H1 (cell line): ENCODE measurements around the gene NETO1. TPM values are rescaled to one million over a fixed set of nuclear protein-coding genes. Genes with fewer than 3 reads are reported as not detected.

Source experiments
- CTCF ChIA-PET: fragments of 300-600 bp; sonication (Branson Sonifier 250); formaldehyde crosslinking; loops from one replicate; lab custom pipeline; 2021; ENCODE audit not compliant: partially characterized antibody; lab: Charles Lee
- POLR2A ChIA-PET: fragments of 300-600 bp; sonication (Branson Sonifier 250); formaldehyde crosslinking; loops from one replicate; lab custom pipeline; 2021; ENCODE audit warnings: inconsistent platforms; ENCODE audit not compliant: partially characterized antibody; lab: Charles Lee
- DNase-seq, 2 experiments: peaks; one replicate each; pipeline versions ENCODE4 v3.0.0 to v3.0.0-alpha.2; 2010 to 2022; ENCODE audit warnings: low spot score in 2 of 2, low read depth in 1 of 2, mixed read lengths in 1 of 2
- FAIRE-seq: peaks from 2 replicates; lab custom pipeline; 2011; peaks lifted over from hg19 to GRCh38; lab: Jason Lieb, UNC
- H2AFZ ChIP-seq: 2 replicates; pipeline ENCODE4 v1.8.1; 2012; ENCODE audit warnings: low read length, inconsistent platforms
- H2AK5ac ChIP-seq: 2 replicates; pipeline ENCODE4 v1.6.1; 2013; ENCODE audit warnings: low read depth, low read length
- H2BK120ac ChIP-seq: replicated peaks from 2 replicates; pipeline ENCODE3; 2013; ENCODE audit warnings: low read depth, low read length, inconsistent platforms
- H2BK12ac ChIP-seq: 2 replicates; pipeline ENCODE4 v1.6.1; 2013; ENCODE audit warnings: low read depth, low read length
- H2BK15ac ChIP-seq: 2 replicates; pipeline ENCODE4 v1.6.1; 2013; ENCODE audit warnings: low read length
- H2BK20ac ChIP-seq: 2 replicates; pipeline ENCODE4 v1.6.1; 2013; ENCODE audit warnings: low read length
- H2BK5ac ChIP-seq: 2 replicates; pipeline ENCODE4 v1.6.1; 2013; ENCODE audit warnings: low read depth, low read length
- H3K14ac ChIP-seq: 2 replicates; pipeline ENCODE4 v1.6.1; 2013; ENCODE audit warnings: inconsistent platforms; ENCODE audit not compliant: insufficient read length
- H3K18ac ChIP-seq: 2 replicates; pipeline ENCODE4 v1.6.1; 2013; ENCODE audit warnings: low read length; ENCODE audit errors: extremely low read depth
- H3K23ac ChIP-seq: 2 replicates; pipeline ENCODE4 v1.6.1; 2013; ENCODE audit warnings: inconsistent platforms; ENCODE audit not compliant: insufficient read length
- H3K23me2 ChIP-seq: 2 replicates; pipeline ENCODE4 v1.6.1; 2013; ENCODE audit warnings: low read depth, low read length
- H3K27ac ChIP-seq: 2 replicates; pipeline ENCODE4 v1.6.1; 2011; ENCODE audit warnings: low read depth, low read length, inconsistent platforms
- H3K27me3 ChIP-seq, 4 experiments: replicated peaks in 1 of 4; 1 replicate in 1 of 4; 2 replicates in 3 of 4; pipeline versions ENCODE4 v1.6.1 to v1.8.1; 2011 to 2013; ENCODE audit warnings: low read length in 3 of 4, mild to moderate bottlenecking in 3 of 4, inconsistent platforms in 2 of 4, mixed read lengths in 2 of 4, moderate library complexity in 1 of 4; ENCODE audit not compliant: control insufficient read depth in 3 of 4, insufficient read depth in 3 of 4; ENCODE audit errors: extremely low read depth in 1 of 4
- H3K36me3 ChIP-seq, 4 experiments: 2 replicates each; pipeline versions ENCODE4 v1.6.1 to v1.8.1; 2011 to 2013; ENCODE audit warnings: mild to moderate bottlenecking in 4 of 4, low read length in 3 of 4, moderate library complexity in 2 of 4, control low read depth in 1 of 4, inconsistent platforms in 1 of 4; ENCODE audit not compliant: insufficient read depth in 4 of 4, control insufficient read depth in 2 of 4
- H3K4ac ChIP-seq: replicated peaks from 2 replicates; pipeline ENCODE3; 2013; ENCODE audit warnings: low read length, low read depth, mixed read lengths, inconsistent platforms; ENCODE audit not compliant: insufficient read length
- H3K4me1 ChIP-seq, 4 experiments: replicated peaks in 1 of 4; 1 replicate in 1 of 4; 2 replicates in 3 of 4; pipeline versions ENCODE4 v1.6.1 to v1.8.1; 2011 to 2013; ENCODE audit warnings: low read length in 3 of 4, inconsistent platforms in 2 of 4, mixed read lengths in 1 of 4; ENCODE audit not compliant: insufficient read depth in 4 of 4, control insufficient read depth in 3 of 4
- H3K4me2 ChIP-seq, 2 experiments: 2 replicates each; pipeline versions ENCODE4 v1.6.1 to v1.8.1; 2011 to 2013; ENCODE audit warnings: low read depth in 2 of 2, low read length in 2 of 2, control low read depth in 1 of 2, inconsistent platforms in 1 of 2, mild to moderate bottlenecking in 1 of 2; ENCODE audit not compliant: insufficient read depth in 1 of 2
- H3K4me3 ChIP-seq, 4 experiments: fragments of 200-600, 300-600 bp in 1 of 4; sonication (generic), shearing (Covaris generic), sonication (Bioruptor Twin) in 1 of 4; 2 replicates each; pipeline versions ENCODE4 v1.5.1 to v1.8.1; 2011 to 2016; ENCODE audit warnings: low read length in 4 of 4, low read depth in 3 of 4, control low read depth in 2 of 4, inconsistent platforms in 2 of 4, mild to moderate bottlenecking in 2 of 4, mixed read lengths in 1 of 4, moderate library complexity in 1 of 4; ENCODE audit not compliant: insufficient read depth in 2 of 4; ENCODE audit errors: extremely low read depth in 1 of 4
- H3K56ac ChIP-seq: replicated peaks from 2 replicates; pipeline ENCODE3; 2013; ENCODE audit warnings: low read depth, mild to moderate bottlenecking, mixed read lengths, low read length, inconsistent platforms; ENCODE audit not compliant: insufficient read length
- H3K79me1 ChIP-seq: 2 replicates; pipeline ENCODE4 v1.6.1; 2013; ENCODE audit warnings: low read depth, low read length, control low read depth
- H3K79me2 ChIP-seq, 2 experiments: 2 replicates each; pipeline versions ENCODE4 v1.6.1 to v1.8.1; 2012 to 2013; ENCODE audit warnings: low read length in 2 of 2, mild to moderate bottlenecking in 2 of 2, inconsistent platforms in 1 of 2; ENCODE audit not compliant: insufficient read depth in 2 of 2, control insufficient read depth in 1 of 2
- H3K9ac ChIP-seq, 4 experiments: replicated peaks in 1 of 4; 1 replicate in 1 of 4; 2 replicates in 3 of 4; pipeline versions ENCODE4 v1.6.1 to v1.8.1; 2011 to 2013; ENCODE audit warnings: low read depth in 3 of 4, low read length in 3 of 4, control low read depth in 2 of 4, mild to moderate bottlenecking in 2 of 4, moderate library complexity in 2 of 4, inconsistent platforms in 1 of 4; ENCODE audit errors: extremely low read depth in 1 of 4
- H3K9me3 ChIP-seq, 2 experiments: 2 replicates each; pipeline versions ENCODE4 v1.6.1 to v1.8.1; 2012 to 2013; ENCODE audit warnings: mild to moderate bottlenecking in 2 of 2, moderate library complexity in 2 of 2, control low read depth in 1 of 2, inconsistent platforms in 1 of 2, low read depth in 1 of 2, low read length in 1 of 2, mixed read lengths in 1 of 2; ENCODE audit not compliant: insufficient read depth in 2 of 2
- H4K20me1 ChIP-seq, 2 experiments: replicated peaks in 1 of 2; 2 replicates each; pipeline versions ENCODE3 to v1.8.1; 2011 to 2013; ENCODE audit warnings: inconsistent platforms in 2 of 2, low read length in 2 of 2, mild to moderate bottlenecking in 1 of 2; ENCODE audit not compliant: insufficient read depth in 2 of 2, control insufficient read depth in 1 of 2
- H4K5ac ChIP-seq: 2 replicates; pipeline ENCODE4 v1.6.1; 2013; ENCODE audit warnings: low read length, low read depth, mixed read lengths, inconsistent platforms; ENCODE audit not compliant: insufficient read length
- H4K8ac ChIP-seq: 2 replicates; pipeline ENCODE4 v1.8.0; 2013; ENCODE audit warnings: mild to moderate bottlenecking, moderate library complexity, low read length, inconsistent platforms; ENCODE audit not compliant: insufficient read depth; ENCODE audit errors: extremely low read depth
- H4K91ac ChIP-seq: replicated peaks from 2 replicates; pipeline ENCODE3; 2013; ENCODE audit warnings: low read length, mixed read lengths, inconsistent platforms; ENCODE audit not compliant: insufficient read length
- MAFK ChIP-seq: IDR thresholded peaks from 2 replicates; pipeline ENCODE4 v1.6.1; 2012; ENCODE audit warnings: low read depth, mild to moderate bottlenecking, improper control_type of control experiment, low read length
- WGBS, 2 experiments: shearing (Covaris generic) in 1 of 2; methylation state at CpG; one replicate each; pipeline versions ENCODE4 v1.1.6 to v1.1.7; 2013 to 2015; ENCODE audit warnings: low lambda C conversion rate in 2 of 2, mixed read lengths in 2 of 2, inconsistent platforms in 1 of 2, low coverage in 1 of 2, missing lambda C conversion rate in 1 of 2; ENCODE audit not compliant: insufficient replicate concordance in 2 of 2, insufficient coverage in 1 of 2, insufficient read length in 1 of 2; ENCODE audit errors: extremely low coverage in 1 of 2, missing lambda C conversion rate in 1 of 2; 5-methylcytosine and 5-hydroxymethylcytosine counted together
- polyA plus RNA-seq, 7 experiments: library from polyadenylated mRNA; depleted of rRNA in 3 of 7; stranded (reverse) in 5 of 7; unstranded in 2 of 7; fragments of >200 nt in 5 of 7; fragments of 200-250 nt in 2 of 7; gene quantifications; 1 replicate in 5 of 7; 2 replicates in 1 of 7; 4 replicates in 1 of 7; pipeline versions ENCODE4 v1.2.1 to v1.2.3, GENCODE V29; 2011 to 2013; ENCODE audit warnings: missing spikeins in 2 of 7, mixed read lengths in 2 of 7
- total RNA-seq: library from RNA; stranded (reverse); fragmentation: NEBNext Ultra II Directional; extraction: Animal tissue kit (Norgen Biotek cat#: 25700); gene quantifications from 2 replicates; pipeline ENCODE4 v1.2.1, GENCODE V29; 2021
- TF ChIP-seq, protein P1 (sequence below): IDR thresholded peaks from 2 replicates; pipeline ENCODE4 v1.6.1; 2012; ENCODE audit warnings: low read length, inconsistent platforms

The NETO1 gene
- total and polyA plus RNA-seq, 2 of the 8 experiments (the other 6 are each of a cell fraction or from before 2014, with no cell fraction given): 3.0 to 19.3 TPM

DNA sequence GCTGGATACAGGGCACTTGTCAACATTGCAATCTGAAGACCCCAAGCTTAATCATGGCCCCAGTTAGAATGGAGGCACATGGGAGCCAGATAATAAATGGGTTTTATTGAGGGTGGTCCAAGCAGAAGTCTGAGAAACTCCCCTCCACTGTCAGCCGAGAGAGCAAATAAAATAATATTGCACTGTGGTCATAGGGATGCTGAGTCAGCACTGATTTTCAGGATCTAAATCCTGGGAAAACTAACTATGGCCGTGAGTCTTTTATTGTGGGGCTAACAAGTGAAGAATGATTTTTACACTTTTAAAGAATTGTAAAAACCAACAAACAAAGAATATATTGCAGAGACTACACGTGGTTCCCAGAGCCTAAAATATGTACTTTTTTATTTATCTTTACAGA is 31.1 kb upstream of the NETO1 start:
- no peaks in the 10 kb centered on the region for H3K27me3 ChIP-seq
- no peak overlapping the region for H4K8ac ChIP-seq
- TF ChIP-seq, protein P1, sequence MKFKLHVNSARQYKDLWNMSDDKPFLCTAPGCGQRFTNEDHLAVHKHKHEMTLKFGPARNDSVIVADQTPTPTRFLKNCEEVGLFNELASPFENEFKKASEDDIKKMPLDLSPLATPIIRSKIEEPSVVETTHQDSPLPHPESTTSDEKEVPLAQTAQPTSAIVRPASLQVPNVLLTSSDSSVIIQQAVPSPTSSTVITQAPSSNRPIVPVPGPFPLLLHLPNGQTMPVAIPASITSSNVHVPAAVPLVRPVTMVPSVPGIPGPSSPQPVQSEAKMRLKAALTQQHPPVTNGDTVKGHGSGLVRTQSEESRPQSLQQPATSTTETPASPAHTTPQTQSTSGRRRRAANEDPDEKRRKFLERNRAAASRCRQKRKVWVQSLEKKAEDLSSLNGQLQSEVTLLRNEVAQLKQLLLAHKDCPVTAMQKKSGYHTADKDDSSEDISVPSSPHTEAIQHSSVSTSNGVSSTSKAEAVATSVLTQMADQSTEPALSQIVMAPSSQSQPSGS: no peak
- peak; percentile 69; the same call in 1 of the 2 replicates for TF ChIP-seq MAFK
- H3K4ac ChIP-seq: no peak overlapping the region
- H4K91ac ChIP-seq: no peak overlapping the region
- no peak overlapping the region for H3K4me2 ChIP-seq
- no peaks in the 10 kb centered on the region for H4K20me1 ChIP-seq
- no peak overlapping the region for H2AFZ ChIP-seq
- H2AK5ac ChIP-seq: no peak overlapping the region
- no peaks in the 10 kb centered on the region for H3K23me2 ChIP-seq
- no peak overlapping the region for H3K9ac ChIP-seq
- ChIA-PET POLR2A (no interaction called here), CTCF (no interaction called here)
- H2BK120ac ChIP-seq: no peak overlapping the region
- H3K14ac ChIP-seq: no peak overlapping the region
- H3K23ac ChIP-seq: no peak overlapping the region
- H3K36me3 ChIP-seq: no peaks in the 10 kb centered on the region
- no peak overlapping the region for H4K5ac ChIP-seq
- H3K9me3 ChIP-seq: no peaks in the 10 kb centered on the region
- H2BK20ac ChIP-seq: no peak overlapping the region
- no peaks in the 10 kb centered on the region for H3K4me1 ChIP-seq
- DNase-seq (no peak), FAIRE-seq (no peak)
- no peak overlapping the region for H2BK15ac ChIP-seq
- no peak overlapping the region for H3K4me3 ChIP-seq
- H3K18ac ChIP-seq: no peak overlapping the region
- no peaks in the 10 kb centered on the region for H3K79me1 ChIP-seq
- no peak overlapping the region for H2BK12ac ChIP-seq
- no peak overlapping the region for H3K27ac ChIP-seq
- WGBS, 2 experiments: 87% methylated on average over 3 of the region's 3 CpGs; no CpG with 5 or more reads in 1 of the 2 experiments
- H2BK5ac ChIP-seq: no peak overlapping the region
- no peak overlapping the region for H3K56ac ChIP-seq
- no peaks in the 10 kb centered on the region for H3K79me2 ChIP-seq
